Activated T-helper 2 cell treated with anti-CD3 and anti-CD28 coated beads, Interferon-gamma antibody, Interleukin-2, Interleukin-4, amounts not matched to agents 10 μg/mL and 5 μg/mL and 100 μg/mL, durations not matched to agents 14 hours and 24 hours and 36 hours (primary cell): Measurements from ENCODE around the gene ADPRHL1. TPM values are rescaled to one million over a fixed set of nuclear protein-coding genes. Genes with fewer than 3 reads are reported as not detected.

Experiments used
- DNase-seq: peaks from one replicate; pipeline ENCODE4 v3.0.0; 2021; ENCODE audit warnings: low spot score
- H3K27ac Mint-ChIP-seq: one replicate; pipeline ENCODE4 v1.8.0; 2021; ENCODE audit warnings: mixed read lengths
- H3K27me3 Mint-ChIP-seq: one replicate; pipeline ENCODE4 v1.8.0; 2021; ENCODE audit warnings: low read depth, mixed read lengths
- H3K36me3 Mint-ChIP-seq: one replicate; pipeline ENCODE4 v1.8.0; 2021; ENCODE audit warnings: low read depth, mixed read lengths
- H3K4me1 Mint-ChIP-seq: one replicate; pipeline ENCODE4 v1.8.0; 2021; ENCODE audit warnings: low read depth, mixed read lengths
- H3K4me3 Mint-ChIP-seq: one replicate; pipeline ENCODE4 v1.8.0; 2021; ENCODE audit warnings: low read depth, mild to moderate bottlenecking, moderate library complexity, mixed read lengths
- H3K9me3 Mint-ChIP-seq: one replicate; pipeline ENCODE4 v1.8.0; 2021; ENCODE audit warnings: mixed read lengths
- intact Hi-C: fragments of 100-400 bp; cut with micrococcal nuclease; formaldehyde crosslinking; loops from one replicate; pipeline ENCODE4 v1.15.1; 2023
- total RNA-seq: library from RNA; stranded (reverse); gene quantifications from 2 replicates; pipeline ENCODE4 v1.2.3, GENCODE V29; 2022

ADPRHL1 gene
- total RNA-seq, 1 donor from 2014 or later = 0.64 TPM

- intact Hi-C loops = no loop called here
- DNase-seq = no peak
Measured at GRCh38 chr13:113350938-113351335, 102.4 kb downstream of the ADPRHL1 start.

GRCh38 chr13:113350065-113350937 lies 103.0 kb downstream of the ADPRHL1 start:
- Mint-ChIP-seq H3K27me3 (no peaks in the 10 kb centered on the region), H3K4me3 (no peak overlapping the region), H3K27ac (no peak overlapping the region), H3K9me3 (peaks cover 6% of the 10 kb centered on the region), H3K36me3 (peaks cover 4% of the 10 kb centered on the region), H3K4me1 (no peaks in the 10 kb centered on the region)
- DNase-seq = no peak
- intact Hi-C loops = no loop called here

More at GRCh38 chr13:113350938-113351335, 102.4 kb downstream of the ADPRHL1 start:
- H3K27me3 Mint-ChIP-seq = no peaks in the 10 kb centered on the region
- H3K9me3 Mint-ChIP-seq = no peaks in the 10 kb centered on the region
- H3K27ac Mint-ChIP-seq = no peak overlapping the region
- H3K4me3 Mint-ChIP-seq = no peak overlapping the region
- H3K4me1 Mint-ChIP-seq = no peaks in the 10 kb centered on the region
- no peaks in the 10 kb centered on the region for H3K36me3 Mint-ChIP-seq

Other genes with a start within 250 kb of the ADPRHL1 start
- gene PCID2, start 244.8 kb downstream of the ADPRHL1 start, total RNA-seq = 67.1 and 67.6 TPM in 2 replicates
- gene CUL4A, start 243.9 kb downstream of the ADPRHL1 start, total RNA-seq = 83.3 and 83.8 TPM in 2 replicates
- 57.7 and 58.4 TPM in 2 replicates for gene LAMP1, start 156.2 kb downstream of the ADPRHL1 start, total RNA-seq
- not detected in 2 replicates for gene GRTP1, start 89.4 kb downstream of the ADPRHL1 start, total RNA-seq
- gene DCUN1D2, start 37.2 kb upstream of the ADPRHL1 start, total RNA-seq = 22.2 and 25.5 TPM in 2 replicates
- gene TFDP1, start 131.3 kb upstream of the ADPRHL1 start, total RNA-seq = 164 and 177 TPM in 2 replicates
- not detected in 2 replicates for gene ATP4B, start 204.7 kb upstream of the ADPRHL1 start, total RNA-seq
- gene GRK1, start 213.7 kb upstream of the ADPRHL1 start, total RNA-seq = 0.09 and 0.11 TPM in 2 replicates